OCI-LY7 (cell line): Measurements from ENCODE around the gene DOCK9.

Experiments used
- CTCF ChIP-seq: fragments of 200-600 bp; sonication (generic); conservative IDR thresholded peaks from 2 replicates; pipeline ENCODE4 v1.5.1; 2014; ENCODE audit warnings: mild to moderate bottlenecking, antibody characterized with exemption, low read length, moderate library complexity, mixed read lengths
- EZH2phosphoT487 ChIP-seq: fragments of 200-600 bp; sonication (generic); IDR thresholded peaks from 2 replicates; pipeline ENCODE4 v1.6.1; 2018; ENCODE audit warnings: low read depth, borderline replicate concordance, mild to moderate bottlenecking, mixed run types, antibody characterized with exemption, low read length, moderate library complexity, mixed read lengths

GRCh38 chr13:99004978-99005377, 27.1 kb upstream of the DOCK9 start:
- TF ChIP-seq CTCF: no peak
- no peak for TF ChIP-seq EZH2phosphoT487
